ENCODE measurements around the gene SAFB2. TPM values are rescaled to one million over a fixed set of nuclear protein-coding genes. Genes with fewer than 3 reads are reported as not detected.

Gene SAFB2
- total RNA-seq, 1 experiment from 2014 or later, result 76.1 TPM

DNA sequence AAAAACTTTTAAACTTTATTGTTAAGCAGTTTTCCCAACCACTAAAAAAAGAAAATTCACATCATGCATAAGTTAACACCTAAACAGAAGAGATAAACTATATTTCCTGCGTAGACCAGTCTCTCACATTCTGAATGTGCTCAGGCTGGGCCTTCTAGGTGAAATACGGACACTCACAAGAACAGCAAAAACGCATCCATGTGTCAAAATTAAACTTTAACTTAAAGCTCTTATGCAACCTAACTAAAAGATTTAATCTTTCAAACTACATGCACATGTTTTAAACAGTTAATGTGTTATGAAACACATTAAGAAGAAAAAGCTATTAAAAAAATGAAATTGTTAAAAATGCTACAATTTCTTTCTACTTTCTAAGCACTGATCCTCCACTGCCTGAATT lies 2.6 kb downstream of the SAFB2 start:
- Mint-ChIP-seq H3K27ac (no peak overlapping the region), H3K4me1 (peaks cover 14 to 18% of the 10 kb centered on the region in 2 experiments), H3K27me3 (ENCODE audit: low read depth) (peaks cover 4% of the 10 kb centered on the region; the same call in 1 of the 2 replicates), H3K9me3 (peaks cover 0 to 3% of the 10 kb centered on the region in 2 experiments; a peak in 3 of 5 replicates), H3K4me3 (no peak overlapping the region), H3K36me3 (ENCODE audit: insufficient read depth in 1 of 3, low read depth in 3 of 3) (peaks cover 43 to 78% (median 64%) of the 10 kb centered on the region in 3 experiments)
- Histone ChIP-seq H2BK20ac (ENCODE audit: low read depth, low read length, poor library complexity, severe bottlenecking) (no peak overlapping the region), H4K8ac (replicated peaks; ENCODE audit: insufficient read length, low read depth, low read length) (no peak overlapping the region), H3K9me3 (ENCODE audit: control insufficient read depth, low read depth, low read length) (no peaks in the 10 kb centered on the region), H3K79me2 (ENCODE audit: insufficient read depth, low read length) (peaks cover 39% of the 10 kb centered on the region; the same call in 1 of the 2 replicates), H2BK120ac (ENCODE audit: low read depth, low read length, poor library complexity, severe bottlenecking) (no peak overlapping the region), H2BK15ac (ENCODE audit: low read depth, low read length) (no peak overlapping the region), H3K18ac (ENCODE audit: insufficient read length, low read depth, low read length) (no peak overlapping the region), H3K23me2 (ENCODE audit: insufficient read length, low read depth, low read length, poor library complexity, severe bottlenecking) (peaks cover 14% of the 10 kb centered on the region), H3K9ac (ENCODE audit: extremely low read depth, insufficient read length, low read length) (no peak overlapping the region), H2AK5ac (ENCODE audit: insufficient read length, low read length) (no peak overlapping the region), H3K79me1 (ENCODE audit: insufficient read depth, low read depth, low read length, poor library complexity, severe bottlenecking) (peaks cover 10% of the 10 kb centered on the region), H2BK12ac (ENCODE audit: insufficient read length, low read depth, low read length) (no peak overlapping the region), H3K27me3 (ENCODE audit: insufficient read depth, low read length) (no peaks in the 10 kb centered on the region), H3K4me1 (ENCODE audit: insufficient read depth, low read length) (no peaks in the 10 kb centered on the region; the same call in 1 of the 2 replicates), H2AFZ (ENCODE audit: low read length) (no peak overlapping the region), H3K27ac (ENCODE audit: insufficient read length, low read depth, low read length) (no peak overlapping the region), H3K4me2 (ENCODE audit: insufficient read depth, insufficient read length, low read length) (no peak overlapping the region), H4K5ac (ENCODE audit: insufficient read length, low read depth, low read length) (no peak overlapping the region), H3K14ac (ENCODE audit: insufficient read depth, low read length) (no peak overlapping the region), H3K23ac (ENCODE audit: insufficient read length, low read depth, low read length) (no peak overlapping the region), H4K20me1 (ENCODE audit: control insufficient read depth, insufficient read depth, insufficient read length) (no peaks in the 10 kb centered on the region), H3T11ph (ENCODE audit: low read length) (no peak overlapping the region), H3K56ac (ENCODE audit: insufficient read length, low read depth, low read length) (no peak overlapping the region), H2BK5ac (ENCODE audit: insufficient read length, low read length) (no peak overlapping the region), H3K4ac (ENCODE audit: low read depth, low read length) (no peak overlapping the region), H4K91ac (ENCODE audit: insufficient read length, low read depth, low read length) (no peak overlapping the region)
- DNase-seq, result no peak
- TF ChIP-seq, protein P1, sequence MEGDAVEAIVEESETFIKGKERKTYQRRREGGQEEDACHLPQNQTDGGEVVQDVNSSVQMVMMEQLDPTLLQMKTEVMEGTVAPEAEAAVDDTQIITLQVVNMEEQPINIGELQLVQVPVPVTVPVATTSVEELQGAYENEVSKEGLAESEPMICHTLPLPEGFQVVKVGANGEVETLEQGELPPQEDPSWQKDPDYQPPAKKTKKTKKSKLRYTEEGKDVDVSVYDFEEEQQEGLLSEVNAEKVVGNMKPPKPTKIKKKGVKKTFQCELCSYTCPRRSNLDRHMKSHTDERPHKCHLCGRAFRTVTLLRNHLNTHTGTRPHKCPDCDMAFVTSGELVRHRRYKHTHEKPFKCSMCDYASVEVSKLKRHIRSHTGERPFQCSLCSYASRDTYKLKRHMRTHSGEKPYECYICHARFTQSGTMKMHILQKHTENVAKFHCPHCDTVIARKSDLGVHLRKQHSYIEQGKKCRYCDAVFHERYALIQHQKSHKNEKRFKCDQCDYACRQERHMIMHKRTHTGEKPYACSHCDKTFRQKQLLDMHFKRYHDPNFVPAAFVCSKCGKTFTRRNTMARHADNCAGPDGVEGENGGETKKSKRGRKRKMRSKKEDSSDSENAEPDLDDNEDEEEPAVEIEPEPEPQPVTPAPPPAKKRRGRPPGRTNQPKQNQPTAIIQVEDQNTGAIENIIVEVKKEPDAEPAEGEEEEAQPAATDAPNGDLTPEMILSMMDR (conservative IDR thresholded peaks at IDR 0.05), result no peak
- WGBS (ENCODE audit: extremely low coverage, insufficient read length, low lambda C conversion rate), result no CpG with 5 or more reads among the region's 3 CpGs
